ENCODE measurements around the gene CLASRP. TPM values are rescaled to one million over a fixed set of nuclear protein-coding genes. Genes with fewer than 3 reads are reported as not detected.

CLASRP gene
- total and polyA plus RNA-seq, 2 of the 8 experiments (the other 6 are each of a cell fraction or from before 2014, with no cell fraction given): 22.3 to 71.7 TPM

DNA sequence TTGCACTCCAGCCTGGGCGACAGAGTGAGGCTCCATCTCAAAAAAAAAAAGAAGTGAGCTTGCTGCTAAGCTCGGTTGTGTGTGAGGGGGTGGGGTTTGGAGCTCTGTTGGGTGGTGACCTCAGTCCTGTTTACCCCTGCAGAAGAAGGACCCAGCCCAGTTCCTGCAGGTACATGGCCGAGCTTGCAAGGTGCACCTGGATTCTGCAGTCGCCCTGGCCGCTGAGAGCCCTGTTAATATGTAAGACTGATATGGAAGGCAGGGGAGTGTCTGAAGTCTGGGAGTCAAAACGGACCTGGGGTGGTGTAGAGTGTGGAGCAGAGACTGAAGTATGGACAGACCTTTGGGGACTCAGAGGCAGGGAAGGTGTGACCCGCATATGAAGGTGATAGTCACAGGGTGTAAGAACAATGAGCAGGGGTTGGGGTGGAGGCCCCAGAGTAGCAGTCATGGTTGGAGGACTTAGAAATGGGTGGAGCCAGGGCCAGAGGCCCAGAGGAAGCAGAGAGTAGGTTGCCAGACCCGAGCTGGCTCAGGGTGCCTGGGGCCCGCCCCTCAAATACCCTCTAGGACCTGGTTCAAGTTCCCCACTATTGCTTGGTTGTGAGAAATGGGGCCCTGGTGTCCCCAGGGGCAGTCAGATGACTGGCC, 13.2 kb downstream of the CLASRP start:
- Histone ChIP-seq H3K4me3 (ENCODE audit: extremely low read depth in 1 of 4, insufficient read depth in 2 of 4, low read depth in 3 of 4, low read length in 4 of 4) (no peak overlapping the region), H3K27ac (ENCODE audit: low read depth, low read length) (no peak overlapping the region), H3K79me1 (ENCODE audit: low read depth, low read length) (peaks cover 8% of the 10 kb centered on the region), H3K4me1 (replicated peaks in 1 of 4; ENCODE audit: control insufficient read depth in 3 of 4, insufficient read depth in 4 of 4, low read length in 3 of 4) (no peaks in the 10 kb centered on the region), H3K9ac (replicated peaks in 1 of 4; ENCODE audit: extremely low read depth in 1 of 4, low read depth in 3 of 4, low read length in 3 of 4) (no peak overlapping the region), H3K56ac (replicated peaks; ENCODE audit: insufficient read length, low read depth, low read length) (no peak overlapping the region), H2AFZ (ENCODE audit: low read length) (no peak overlapping the region), H2BK120ac (replicated peaks; ENCODE audit: low read depth, low read length) (no peak overlapping the region), H3K23me2 (ENCODE audit: low read depth, low read length) (no peaks in the 10 kb centered on the region), H2BK12ac (ENCODE audit: low read depth, low read length) (no peak overlapping the region), H3K23ac (ENCODE audit: insufficient read length) (no peak overlapping the region), H3K4ac (replicated peaks; ENCODE audit: insufficient read length, low read depth, low read length) (no peak overlapping the region), H2BK15ac (ENCODE audit: low read length) (no peak overlapping the region), H3K14ac (ENCODE audit: insufficient read length) (no peak overlapping the region), H3K79me2 (ENCODE audit: control insufficient read depth in 1 of 2, insufficient read depth in 2 of 2, low read length in 2 of 2) (peaks cover 0 to 27% of the 10 kb centered on the region in 2 experiments; a peak in 2 of 4 replicates), H4K20me1 (replicated peaks in 1 of 2; ENCODE audit: control insufficient read depth in 1 of 2, insufficient read depth in 2 of 2, low read length in 2 of 2) (peaks cover 10 to 15% of the 10 kb centered on the region in 2 experiments), H3K36me3 (ENCODE audit: control insufficient read depth in 2 of 4, insufficient read depth in 4 of 4, low read length in 3 of 4) (peaks cover 6 to 29% (median 13%) of the 10 kb centered on the region in 4 experiments; a peak in 6 of 8 replicates), H4K91ac (replicated peaks; ENCODE audit: insufficient read length, low read length) (no peak overlapping the region), H4K5ac (ENCODE audit: insufficient read length, low read depth, low read length) (no peak overlapping the region), H2AK5ac (ENCODE audit: low read depth, low read length) (no peak overlapping the region), H3K18ac (ENCODE audit: extremely low read depth, low read length) (no peak overlapping the region), H3K27me3 (replicated peaks in 1 of 4; ENCODE audit: control insufficient read depth in 3 of 4, extremely low read depth in 1 of 4, insufficient read depth in 3 of 4, low read length in 3 of 4) (no peaks in the 10 kb centered on the region), H3K4me2 (ENCODE audit: insufficient read depth in 1 of 2, low read depth in 2 of 2, low read length in 2 of 2) (no peak overlapping the region), H2BK5ac (ENCODE audit: low read depth, low read length) (no peak overlapping the region; the same call in 1 of the 2 replicates), H4K8ac (ENCODE audit: extremely low read depth, insufficient read depth, low read length) (no peak overlapping the region), H2BK20ac (ENCODE audit: low read length) (no peak overlapping the region), H3K9me3 (ENCODE audit: insufficient read depth in 2 of 2, low read depth in 1 of 2, low read length in 1 of 2) (no peaks in the 10 kb centered on the region)
- WGBS, 2 experiments (ENCODE audit: extremely low coverage in 1 of 2, insufficient coverage in 1 of 2, insufficient read length in 1 of 2, insufficient replicate concordance in 2 of 2, low coverage in 1 of 2, low lambda C conversion rate in 2 of 2, missing lambda C conversion rate in 1 of 2): 94% methylated on average over 8 of the region's 9 CpGs; no CpG with 5 or more reads in 1 of the 2 experiments
- DNase-seq (ENCODE audit: low read depth in 1 of 2, low spot score in 2 of 2) (no peak), FAIRE-seq (no peak)
- POLR2A ChIA-PET (ENCODE audit: partially characterized antibody): interaction anchor here (1.0 to 1.3 kb wide), 4 partner anchors 20 to 97 kb away, joined by 3 read pairs; partner anchors contain the start of gene CLPTM1
- CTCF ChIA-PET (ENCODE audit: partially characterized antibody): interaction anchor here (0.9 to 1.7 kb wide), 8 partner anchors 12 to 95 kb away, joined by 3 to 6 read pairs (median 4); partner anchors contain the start of gene CLASRP
- no peak for TF ChIP-seq CHD1 (IDR thresholded peaks at IDR 0.05; ENCODE audit: low read depth, low read length)
- no peak for TF ChIP-seq KDM5A (IDR thresholded peaks at IDR 0.05; ENCODE audit: low read length)
- TF ChIP-seq CBX8 (IDR thresholded peaks at IDR 0.05; ENCODE audit: borderline replicate concordance, low read depth, low read length): no peak
- no peak for TF ChIP-seq SP4 (IDR thresholded peaks at IDR 0.05; ENCODE audit: low read length)
- no peak for TF ChIP-seq ASH2L (IDR thresholded peaks at IDR 0.05; ENCODE audit: low read length)
- TF ChIP-seq RAD21 (IDR thresholded peaks at IDR 0.05 in 1 of 2, conservative IDR thresholded peaks at IDR 0.05 in 1 of 2; ENCODE audit: low read depth in 2 of 2, low read length in 2 of 2): no peak
- TF ChIP-seq EP300 (IDR thresholded peaks at IDR 0.05; ENCODE audit: borderline replicate concordance in 1 of 2, low read depth in 2 of 2, low read length in 2 of 2): no peak
- no peak for TF ChIP-seq EGR1 (IDR thresholded peaks at IDR 0.05; ENCODE audit: borderline replicate concordance, low read depth, low read length)
- no peak for TF ChIP-seq SP2 (IDR thresholded peaks at IDR 0.05; ENCODE audit: low read length)
- TF ChIP-seq FOSL1 (IDR thresholded peaks at IDR 0.05; ENCODE audit: insufficient read depth, low read depth, low read length): no peak
- TF ChIP-seq RNF2 (IDR thresholded peaks at IDR 0.05; ENCODE audit: borderline replicate concordance, low read depth, low read length, missing control alignments, poor library complexity, severe bottlenecking): no peak
- no peak for TF ChIP-seq GABPA (IDR thresholded peaks at IDR 0.05; ENCODE audit: borderline replicate concordance, insufficient read depth, low read length)

Measured in H1 (cell line).